DND-41 (cell line): ENCODE results near the gene DNAI7.

ENCODE experiments used
- ATAC-seq: fragments of 200-7000 bp; cut with Tn5 transposase; 3 replicates; pipeline ENCODE4 v1.9.1; 2021; ENCODE audit warnings: low read depth; ENCODE audit not compliant: insufficient read depth
- DNase-seq: peaks from one replicate; pipeline ENCODE4 v3.0.0-alpha.2; 2020
- H2AFZ ChIP-seq: 2 replicates; pipeline ENCODE4 v1.6.0; 2012; ENCODE audit warnings: low read depth, low read length
- H3K27ac ChIP-seq: 2 replicates; pipeline ENCODE4 v1.5.1; 2012; ENCODE audit warnings: low read length, inconsistent platforms
- H3K27me3 ChIP-seq: fragments of 200-600 bp; sonication (generic); 2 replicates; pipeline ENCODE4 v1.6.0; 2012; ENCODE audit warnings: low read length, mild to moderate bottlenecking, inconsistent platforms; ENCODE audit not compliant: insufficient read depth, poor library complexity
- H3K36me3 ChIP-seq: 2 replicates; pipeline ENCODE4 v1.5.1; 2012; ENCODE audit warnings: low read length, inconsistent platforms; ENCODE audit not compliant: insufficient read depth
- H3K4me1 ChIP-seq: 2 replicates; pipeline ENCODE4 v1.5.1; 2012; ENCODE audit warnings: mild to moderate bottlenecking, low read length; ENCODE audit not compliant: insufficient read depth
- H3K4me2 ChIP-seq: 2 replicates; pipeline ENCODE4 v1.6.0; 2012; ENCODE audit warnings: mild to moderate bottlenecking, moderate library complexity, low read length, inconsistent platforms; ENCODE audit not compliant: insufficient read depth
- H3K4me3 ChIP-seq, 2 experiments: fragments of 200-600 bp in 1 of 2; shearing (Covaris generic) in 1 of 2; 2 replicates each; pipeline ENCODE4 v1.5.1; 2012 to 2016; ENCODE audit warnings: inconsistent platforms in 2 of 2, low read length in 2 of 2, mild to moderate bottlenecking in 2 of 2, low read depth in 1 of 2, moderate library complexity in 1 of 2
- H3K79me2 ChIP-seq: 2 replicates; pipeline ENCODE4 v1.6.0; 2012; ENCODE audit warnings: low read length, inconsistent platforms; ENCODE audit not compliant: insufficient read depth
- H3K9ac ChIP-seq: 2 replicates; pipeline ENCODE4 v1.6.0; 2012; ENCODE audit warnings: low read depth, mild to moderate bottlenecking, inconsistent platforms, low read length, moderate library complexity
- H3K9me3 ChIP-seq: 2 replicates; pipeline ENCODE4 v1.5.1; 2012; ENCODE audit warnings: low read length, moderate library complexity, mild to moderate bottlenecking, inconsistent platforms; ENCODE audit not compliant: insufficient read depth, severe bottlenecking
- H4K20me1 ChIP-seq: 2 replicates; pipeline ENCODE4 v1.6.0; 2012; ENCODE audit warnings: low read length; ENCODE audit not compliant: insufficient read depth
- CTCF ChIP-seq: IDR thresholded peaks from 2 replicates; pipeline ENCODE4 v1.5.1; 2012; ENCODE audit warnings: borderline replicate concordance, low read length, moderate library complexity, mild to moderate bottlenecking; ENCODE audit not compliant: poor library complexity, severe bottlenecking; ENCODE audit errors: extremely low read depth
- EZH2 ChIP-seq: IDR thresholded peaks from 3 replicates; pipeline ENCODE4 v1.6.1; 2012; ENCODE audit warnings: borderline replicate concordance, low read depth, mild to moderate bottlenecking, moderate library complexity, low read length, inconsistent platforms; ENCODE audit not compliant: severe bottlenecking

The DNAI7 gene

GRCh38 chr12:25063873-25064628 lies 130.9 kb downstream of the DNAI7 start:
- no peak overlapping the region for H3K27ac ChIP-seq

GRCh38 chr12:25058658-25059058 lies 136.3 kb downstream of the DNAI7 start:
- Histone ChIP-seq H3K9me3 (no peaks in the 10 kb centered on the region), H3K9ac (no peak overlapping the region), H3K79me2 (peaks cover 84% of the 10 kb centered on the region), H3K36me3 (peaks cover 3% of the 10 kb centered on the region), H3K27me3 (no peaks in the 10 kb centered on the region), H3K4me1 (peaks cover 44% of the 10 kb centered on the region), H3K4me2 (peak overlapping the region; percentile 3; the same call in 1 of the 2 replicates), H4K20me1 (no peaks in the 10 kb centered on the region), H2AFZ (no peak overlapping the region), H3K27ac (no peak overlapping the region), H3K4me3 (no peak overlapping the region)
- TF ChIP-seq EZH2, result no peak
- no peak for TF ChIP-seq CTCF
- ATAC-seq (no peak), DNase-seq (no peak)

More at GRCh38 chr12:25063873-25064628, 130.9 kb downstream of the DNAI7 start:
- no peaks in the 10 kb centered on the region for H4K20me1 ChIP-seq
- no peaks in the 10 kb centered on the region for H3K9me3 ChIP-seq
- no peak overlapping the region for H3K9ac ChIP-seq
- DNase-seq, result no peak
- H3K4me2 ChIP-seq, result no peak overlapping the region
- H2AFZ ChIP-seq, result no peak overlapping the region
- no peaks in the 10 kb centered on the region for H3K4me1 ChIP-seq
- H3K4me3 ChIP-seq, result no peak overlapping the region
- peaks cover 30% of the 10 kb centered on the region for H3K79me2 ChIP-seq
- TF ChIP-seq EZH2, result no peak
- TF ChIP-seq CTCF, result no peak
- peaks cover 54% of the 10 kb centered on the region for H3K36me3 ChIP-seq
- H3K27me3 ChIP-seq, result no peaks in the 10 kb centered on the region
- ATAC-seq, result no peak
